UCSD-AML1 (cell line): Measurements from ENCODE around the gene OLIG3.

ENCODE experiments used
- DNase-seq: peaks from one replicate; lab custom pipeline; 2025; ENCODE audit not compliant: unreplicated experiment; lab: John Stamatoyannopoulos, UW

Gene OLIG3

DNA sequence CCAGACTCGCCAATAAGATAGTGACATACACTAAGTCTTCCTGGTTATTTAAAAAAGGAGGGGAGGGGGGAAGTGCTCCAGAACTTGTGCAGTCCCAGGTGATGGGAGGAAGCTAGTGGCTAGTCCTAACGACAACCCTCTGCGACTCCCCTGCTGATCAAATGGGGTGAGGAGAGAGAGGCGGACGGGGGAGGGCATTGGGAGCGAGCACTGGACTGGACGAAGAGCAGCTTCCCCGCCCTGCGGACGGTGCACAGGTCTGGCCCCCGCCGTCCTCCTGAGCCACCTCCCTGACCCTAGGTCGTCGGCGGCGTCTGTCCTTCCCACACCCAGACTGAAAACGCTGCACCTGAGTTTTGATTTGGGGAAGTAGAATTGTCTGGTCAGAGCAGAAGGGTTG lies 2.2 kb upstream of the OLIG3 start:
- no peak for DNase-seq

DNA sequence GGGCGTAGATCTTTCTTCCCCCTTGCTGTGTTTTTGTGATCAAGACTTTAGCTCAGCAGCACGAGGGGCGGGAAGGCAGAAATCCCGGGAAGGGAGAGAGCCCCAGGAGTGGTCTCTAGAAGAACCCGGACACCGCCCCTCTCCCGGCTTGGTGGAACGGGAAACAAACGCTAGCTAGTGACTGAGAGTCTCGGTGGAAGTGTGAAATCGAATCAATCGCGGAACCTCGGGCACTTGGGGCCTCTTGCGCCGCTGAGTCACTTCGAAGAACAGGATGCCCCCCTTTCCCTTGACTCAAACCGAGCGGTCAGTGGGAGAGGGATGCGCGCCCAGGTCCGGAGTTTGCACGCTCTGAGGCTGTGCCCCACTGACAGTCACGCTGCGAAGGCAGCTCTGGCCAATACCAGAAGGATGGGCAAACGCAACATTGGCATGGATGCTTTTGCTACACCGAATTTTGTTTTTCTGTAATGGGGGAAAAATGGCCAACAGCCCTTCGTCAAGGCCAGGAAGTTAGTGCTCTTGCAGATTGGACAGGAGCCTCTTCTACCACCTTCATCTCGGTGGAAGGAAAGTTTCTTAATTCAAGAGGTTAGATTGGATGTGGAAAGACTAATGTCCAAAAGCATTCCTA lies 1.6 kb upstream of the OLIG3 start:
- DNase-seq: no peak

DNA sequence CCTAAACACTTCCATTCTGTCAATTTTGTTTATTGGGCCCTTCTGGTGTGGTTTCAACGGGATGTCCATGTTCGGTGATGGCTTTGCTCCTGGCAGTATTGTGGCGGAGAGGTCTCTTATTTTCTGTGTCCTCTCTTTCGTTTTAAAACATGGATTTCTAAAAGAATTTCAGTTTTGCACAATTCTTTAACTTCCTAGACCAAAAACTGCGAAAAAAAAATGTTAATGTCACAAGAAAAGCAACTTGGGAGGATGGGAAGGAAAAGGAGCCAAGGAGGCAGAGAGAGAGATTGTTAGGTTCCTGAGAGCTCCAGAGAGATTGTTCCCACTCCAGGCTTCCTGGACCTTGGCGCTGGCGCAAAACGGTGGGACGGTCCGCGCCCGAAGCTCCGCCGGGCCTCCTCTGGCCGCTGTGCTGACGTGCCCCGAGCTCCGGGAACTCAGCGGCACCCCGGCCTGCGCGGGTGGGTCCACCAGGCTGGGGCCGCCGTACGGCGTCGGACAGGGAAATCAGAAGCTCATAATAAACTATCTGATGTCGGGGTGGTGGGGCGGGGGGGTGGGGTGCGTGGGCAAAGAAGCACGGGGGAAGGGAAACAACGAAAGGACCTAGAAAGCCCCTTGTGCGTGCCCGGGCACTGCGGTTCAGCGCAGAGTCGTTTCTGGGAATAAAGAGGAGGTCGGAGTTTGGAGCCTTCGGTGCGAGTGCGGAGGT lies 951 bp upstream of the OLIG3 start:
- DNase-seq: no peak

DNA sequence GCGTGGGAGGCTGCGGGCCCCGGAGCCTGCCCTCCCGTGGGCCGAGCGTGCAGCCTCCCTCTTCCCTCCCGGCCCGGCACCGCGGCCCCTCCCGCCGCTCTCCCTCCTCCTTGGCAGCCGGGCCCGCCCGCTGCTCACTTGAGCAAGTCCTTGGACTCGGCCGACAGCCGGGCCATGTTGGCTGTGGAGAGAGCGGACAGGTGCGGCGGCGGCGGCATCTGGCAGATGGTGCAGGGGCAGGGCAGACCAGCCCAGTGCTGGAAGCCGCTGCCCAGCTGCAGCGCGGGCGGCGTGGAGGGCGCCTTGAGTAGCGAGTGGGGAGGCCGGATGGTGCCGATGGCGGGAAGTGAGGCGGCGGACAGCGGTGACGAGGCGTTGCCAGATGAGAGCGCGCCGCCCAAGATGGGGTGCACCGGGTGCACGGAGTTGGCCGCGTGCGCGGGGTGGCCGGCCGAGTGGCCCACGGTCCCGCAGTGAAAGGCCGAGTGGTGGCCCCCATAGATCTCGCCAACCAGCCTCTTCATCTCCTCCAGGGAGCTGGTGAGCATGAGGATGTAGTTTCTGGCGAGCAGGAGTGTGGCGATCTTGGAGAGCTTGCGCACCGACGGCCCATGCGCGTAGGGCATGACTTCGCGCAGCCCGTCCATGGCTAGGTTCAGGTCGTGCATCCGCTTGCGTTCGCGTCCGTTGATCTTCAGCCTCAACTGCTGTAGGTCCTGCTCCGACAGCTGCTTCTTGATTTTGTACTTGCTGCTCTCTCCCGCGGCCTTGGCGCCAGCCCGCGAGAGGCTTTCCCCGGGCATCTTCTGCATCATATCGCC lies 766 bp downstream of the OLIG3 start:
- no peak for DNase-seq

DNA sequence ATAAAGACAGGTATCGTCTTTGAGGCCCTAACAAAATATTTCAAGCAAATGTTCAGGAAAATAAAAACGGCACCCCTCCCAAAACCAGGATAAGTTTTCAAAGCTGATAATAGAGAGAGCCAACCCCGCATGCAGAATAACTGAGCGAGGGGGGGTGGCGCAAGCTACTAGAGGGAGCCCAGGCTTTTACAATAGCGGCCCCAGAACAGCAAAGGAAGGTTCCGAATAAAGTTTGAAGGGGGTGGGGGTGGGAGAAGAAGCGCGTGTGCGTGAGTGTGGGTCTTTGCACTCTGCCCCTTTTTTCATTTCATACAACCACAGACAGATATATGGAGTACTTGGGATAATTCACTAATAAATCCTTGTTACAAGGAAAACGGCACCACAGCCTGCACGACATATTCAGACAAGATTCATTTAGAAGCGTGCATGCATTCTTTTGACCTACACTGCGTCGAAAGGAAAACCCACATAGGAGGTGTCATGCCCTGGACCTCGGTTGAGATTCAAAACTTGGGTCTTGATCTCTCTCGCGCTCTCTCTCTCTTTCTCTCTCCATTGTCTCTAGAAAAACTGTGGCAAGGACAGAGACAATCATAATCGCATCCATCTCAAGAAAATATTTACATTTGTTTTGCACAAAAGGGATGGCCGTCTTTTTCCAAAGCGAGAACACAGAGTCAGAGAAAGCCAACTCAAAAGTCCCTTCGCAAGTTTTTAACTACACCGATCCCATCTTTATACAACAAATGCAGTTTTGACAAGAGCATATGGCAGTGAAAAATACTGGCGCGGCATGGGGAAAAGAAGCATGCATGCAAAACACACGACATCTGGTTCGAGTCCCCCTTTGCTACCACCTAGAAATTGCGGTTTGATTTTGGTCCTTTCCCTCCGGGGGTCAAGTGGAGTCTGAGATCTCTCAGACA lies 1.6 kb downstream of the OLIG3 start:
- DNase-seq: no peak

DNA sequence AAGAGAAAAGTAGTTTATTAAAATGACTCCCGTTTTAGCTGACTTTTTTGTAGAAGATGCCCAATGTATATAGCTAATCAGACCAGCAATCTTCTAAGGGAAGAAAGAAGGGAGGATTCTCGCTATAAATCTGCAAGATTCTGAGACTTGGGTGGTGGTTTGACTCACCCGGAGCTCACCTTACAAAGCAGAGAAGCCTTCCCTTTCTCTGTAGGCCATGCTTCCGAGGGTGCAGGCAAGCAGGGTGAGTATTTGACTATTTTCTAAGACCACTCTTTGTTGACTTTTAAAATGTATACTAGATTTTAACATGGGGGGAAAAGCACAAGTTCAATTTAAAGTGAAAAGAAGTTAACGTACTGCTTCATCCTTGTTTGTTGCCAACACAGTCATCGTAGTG lies 2.7 kb downstream of the OLIG3 start:
- DNase-seq: no peak

DNA sequence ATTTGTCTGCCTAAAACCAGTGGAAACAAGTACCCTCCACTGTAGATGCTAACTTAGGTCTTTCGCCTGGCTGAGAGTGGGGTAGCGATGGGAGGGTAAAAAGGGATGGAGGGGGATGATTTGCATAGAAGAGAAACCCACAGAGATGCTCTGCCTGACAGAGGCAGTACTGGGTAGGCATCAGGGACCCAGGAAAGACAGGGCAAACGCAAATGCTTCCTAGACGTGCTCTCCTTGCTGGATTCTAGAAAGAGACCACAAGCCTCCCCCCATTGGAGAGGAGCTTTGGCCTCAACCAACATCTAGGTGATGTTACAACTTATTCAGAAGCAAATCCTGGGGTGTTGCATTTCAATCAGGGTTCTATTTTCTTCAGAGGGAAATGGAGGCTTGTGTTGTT lies 3.2 kb downstream of the OLIG3 start:
- DNase-seq: no peak

DNA sequence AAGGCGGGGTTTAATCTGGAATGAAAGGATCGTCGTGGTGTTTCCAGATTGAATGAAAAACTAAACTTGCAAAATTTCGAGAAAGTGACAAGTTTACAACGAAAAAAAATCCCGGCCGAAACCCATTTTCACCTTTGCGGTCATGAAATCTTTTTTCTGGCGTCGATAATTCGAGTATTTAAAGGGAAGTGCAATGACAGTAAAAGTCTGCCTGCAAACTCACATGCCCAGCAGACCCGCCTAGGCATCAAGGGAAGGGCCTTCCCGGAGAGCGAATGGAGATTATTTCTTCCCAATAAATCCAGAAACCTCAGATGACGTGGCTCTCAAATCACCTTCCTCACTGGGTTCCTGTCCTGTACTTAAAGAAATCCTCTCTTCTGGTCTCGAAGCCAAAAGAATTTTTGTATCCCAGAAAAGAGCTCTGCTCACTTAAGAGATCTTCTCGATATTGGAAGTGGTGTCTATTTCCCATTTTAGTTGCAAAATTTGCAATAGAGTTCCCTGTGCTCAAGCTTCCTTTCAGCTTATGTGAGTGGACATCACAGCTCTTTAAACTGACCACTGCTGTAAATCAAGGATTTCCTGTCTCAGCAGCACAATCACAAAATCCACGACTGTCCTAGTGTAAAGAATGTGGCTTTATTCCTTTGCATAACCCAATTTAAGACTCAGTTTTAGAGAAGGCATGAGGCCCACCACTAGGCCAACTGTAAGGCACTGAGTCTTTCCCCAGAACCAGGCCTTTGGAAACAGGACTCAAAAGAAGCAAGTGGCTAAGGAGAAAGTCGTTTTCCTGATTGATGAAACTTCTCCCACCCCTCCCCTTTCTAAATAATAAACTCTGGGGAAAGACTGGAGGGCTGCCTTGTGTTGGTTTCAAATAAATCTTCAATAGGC lies 3.9 kb downstream of the OLIG3 start:
- no peak for DNase-seq

DNA sequence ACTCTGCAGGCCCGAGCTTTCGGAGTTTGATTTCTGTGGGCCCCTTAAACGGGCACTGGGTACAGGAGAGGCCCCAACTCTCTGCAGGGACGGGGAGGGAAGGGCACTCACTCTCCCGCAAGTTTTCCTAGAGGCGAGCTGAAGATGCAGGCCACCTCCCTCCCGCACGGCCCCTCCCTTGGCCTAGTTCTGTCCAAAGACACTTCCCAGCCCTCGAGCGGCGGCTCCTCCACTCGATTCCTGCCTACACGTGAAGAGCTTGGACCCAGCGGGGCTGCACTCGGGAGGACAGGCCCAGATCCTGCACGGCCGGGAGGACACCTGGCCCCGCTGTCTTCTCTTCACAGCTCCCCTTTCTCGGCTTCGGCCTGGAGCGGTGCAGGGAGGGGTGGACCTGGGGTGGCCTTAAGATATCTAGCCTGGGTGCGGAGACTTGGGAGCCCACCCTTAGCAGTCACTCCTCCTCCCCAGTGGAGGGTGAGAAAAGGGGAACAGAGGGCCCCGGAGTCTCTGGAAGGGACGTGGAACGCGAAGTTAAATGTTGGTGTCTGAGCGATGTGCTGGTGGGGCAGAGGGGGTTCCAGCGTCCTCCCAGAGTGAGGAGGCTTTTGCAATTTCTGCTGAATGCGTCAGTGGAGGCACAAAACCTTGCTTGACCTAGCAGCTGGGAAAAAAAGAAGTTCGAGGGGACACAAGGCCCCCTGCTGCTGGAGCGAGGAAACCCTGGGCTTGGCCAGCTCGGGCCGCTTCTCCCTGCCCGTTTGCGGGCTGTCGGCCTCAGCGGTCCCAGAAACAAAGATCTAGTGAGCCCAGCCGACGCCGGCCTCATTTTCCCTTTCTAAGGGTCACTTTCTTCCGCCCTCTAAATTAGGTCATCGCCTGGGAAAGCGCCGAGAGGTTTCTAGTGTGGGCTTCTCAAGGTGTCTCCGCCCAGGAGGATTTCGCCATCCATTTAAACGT lies 4.9 kb downstream of the OLIG3 start:
- DNase-seq: no peak

DNA sequence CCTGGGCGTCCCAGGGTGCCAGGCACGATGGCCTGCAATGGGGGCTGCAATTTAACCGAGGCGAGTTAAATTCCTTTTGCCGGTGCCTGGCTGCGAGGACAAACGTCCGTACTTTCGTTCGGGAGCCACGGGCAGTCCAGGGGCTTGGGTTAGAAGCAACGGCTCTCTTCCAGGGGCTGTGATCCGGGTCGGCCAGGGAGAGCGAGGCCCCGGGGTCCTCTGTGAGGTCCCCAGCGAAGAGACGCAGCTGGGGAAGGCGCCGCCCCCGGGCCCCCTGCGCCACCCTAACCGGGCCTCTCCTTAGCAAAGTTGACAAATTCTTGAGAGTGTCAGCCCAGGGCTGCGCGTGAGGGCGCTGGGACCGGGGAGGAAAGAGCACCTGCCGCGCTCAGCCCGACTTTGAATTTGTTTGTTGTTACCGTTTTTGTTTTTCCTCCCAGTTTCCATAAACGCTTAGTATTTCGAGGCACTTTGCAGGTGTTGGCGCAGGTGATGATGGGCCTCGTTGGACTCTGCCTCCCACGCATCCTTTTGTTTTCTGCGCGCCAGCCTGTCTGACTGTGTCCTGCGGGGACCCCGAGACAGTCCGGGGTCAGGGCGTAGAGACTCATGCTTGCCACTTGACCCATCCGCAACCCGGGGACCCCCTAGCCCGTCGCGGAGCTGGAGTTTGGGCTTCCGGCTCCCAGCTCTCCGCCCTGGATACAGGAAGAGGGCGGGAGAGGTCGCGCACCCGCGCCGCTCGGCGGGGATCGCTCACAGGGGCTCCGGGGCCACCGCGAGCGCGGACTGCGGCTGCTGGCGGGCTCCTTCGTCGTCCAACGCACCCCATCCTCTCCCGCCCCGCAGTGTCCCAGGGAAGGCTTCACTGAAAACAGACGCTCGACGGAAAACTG lies 5.8 kb downstream of the OLIG3 start:
- DNase-seq: no peak

DNA sequence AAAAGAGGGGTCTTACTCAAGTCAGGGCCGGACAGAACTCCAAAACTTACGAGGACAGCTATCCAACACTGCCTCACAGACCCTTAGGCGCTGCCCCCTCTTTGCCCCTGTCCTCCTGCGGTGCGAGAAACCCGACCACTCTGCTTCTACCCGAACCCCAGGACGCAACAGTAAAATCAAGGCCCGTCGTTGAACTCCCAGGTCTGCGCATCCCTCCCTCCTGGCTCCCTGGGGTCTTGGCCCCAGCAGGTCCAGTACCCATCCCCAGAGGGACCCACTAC lies 6.4 kb downstream of the OLIG3 start:
- no peak for DNase-seq

DNA sequence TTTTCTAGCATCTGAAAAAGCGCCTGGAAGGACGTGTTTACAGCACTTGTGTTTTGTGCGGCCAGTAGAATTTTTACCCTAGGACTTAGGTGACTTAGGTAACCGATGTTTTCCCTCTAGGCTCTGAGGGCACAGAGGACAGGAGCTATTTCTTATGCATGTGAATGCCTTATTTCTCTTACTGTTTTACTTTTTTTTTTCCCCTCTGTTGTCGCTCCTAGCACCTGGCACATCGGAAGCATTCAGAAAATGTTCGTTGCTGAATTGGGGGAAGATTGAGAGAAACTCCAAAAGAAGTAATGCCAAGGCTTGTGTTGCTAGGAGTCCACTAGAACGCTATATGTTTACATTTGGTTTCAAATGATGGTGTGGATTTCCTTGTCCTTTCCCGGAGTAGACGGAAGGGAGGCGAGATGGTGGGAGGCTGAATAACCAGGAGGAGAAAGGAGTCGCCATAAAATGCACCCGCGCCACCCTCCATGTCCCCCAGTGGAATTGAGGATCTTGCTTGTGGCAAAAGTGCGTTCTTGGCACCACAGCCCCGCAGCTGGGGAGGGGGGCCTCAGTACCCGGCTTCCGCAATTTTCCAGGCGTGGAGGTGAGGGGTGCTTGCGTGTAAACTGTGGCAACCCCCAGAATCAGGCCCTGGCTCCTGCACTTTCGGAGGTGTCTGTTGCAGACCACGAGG lies 6.9 kb downstream of the OLIG3 start:
- DNase-seq: no peak

DNA sequence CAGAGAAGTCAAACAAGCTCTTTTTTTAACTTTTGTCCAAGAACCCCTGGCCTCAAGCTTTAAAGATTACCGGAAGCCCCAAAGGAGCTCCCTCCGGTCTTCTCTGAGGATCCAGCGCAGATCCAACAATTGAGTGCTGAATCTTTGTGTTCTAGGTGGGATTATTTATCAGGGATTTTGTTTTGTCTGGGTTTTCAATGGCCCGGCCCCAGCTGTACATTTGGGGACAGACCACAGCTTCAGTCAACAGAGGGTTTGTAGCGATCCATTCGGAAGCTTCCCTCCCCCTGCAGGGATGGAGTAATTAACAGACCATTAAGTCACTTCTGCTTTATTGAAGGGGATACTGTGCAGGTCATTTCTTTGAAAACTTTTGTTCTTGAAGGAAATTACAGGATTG lies 7.8 kb downstream of the OLIG3 start:
- no peak for DNase-seq

DNA sequence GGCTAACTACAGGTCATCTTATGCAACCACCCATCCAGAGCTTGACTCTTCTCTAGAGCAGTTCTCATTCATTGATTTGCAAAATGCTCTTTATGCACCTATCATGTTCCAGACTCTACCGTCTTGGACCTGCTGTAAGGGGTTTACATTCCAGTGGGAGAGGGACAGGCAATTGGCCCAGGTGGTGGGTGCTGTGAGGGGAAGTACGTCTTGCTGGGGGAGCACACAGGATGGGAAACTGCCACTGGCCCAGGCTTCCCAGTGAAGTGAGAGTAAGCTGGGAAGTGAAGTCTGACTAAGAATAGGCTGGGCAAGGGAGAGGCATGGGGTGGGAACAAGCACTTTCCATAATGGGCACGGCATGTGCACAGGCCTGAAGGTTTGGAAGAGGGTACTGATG lies 13.8 kb downstream of the OLIG3 start:
- DNase-seq: no peak

DNA sequence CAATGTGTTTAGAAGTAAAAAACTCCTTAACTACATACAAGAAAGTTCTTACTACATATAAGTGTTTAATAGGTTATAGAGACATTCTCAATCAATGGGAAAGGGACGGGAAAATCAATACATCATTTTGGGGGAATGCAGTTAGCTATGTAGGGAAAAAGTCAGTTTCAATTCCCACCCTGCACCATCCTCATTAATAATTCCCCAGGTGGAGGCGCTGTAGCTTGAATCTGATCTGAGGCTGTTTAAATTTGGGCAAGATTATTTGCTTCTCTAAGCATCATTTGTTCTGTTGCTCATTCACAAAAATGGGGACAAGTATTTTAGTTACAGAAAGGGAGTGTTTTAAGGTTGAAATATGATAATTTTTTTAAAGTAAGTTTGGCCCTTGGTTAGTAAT lies 19.1 kb downstream of the OLIG3 start:
- no peak for DNase-seq

DNA sequence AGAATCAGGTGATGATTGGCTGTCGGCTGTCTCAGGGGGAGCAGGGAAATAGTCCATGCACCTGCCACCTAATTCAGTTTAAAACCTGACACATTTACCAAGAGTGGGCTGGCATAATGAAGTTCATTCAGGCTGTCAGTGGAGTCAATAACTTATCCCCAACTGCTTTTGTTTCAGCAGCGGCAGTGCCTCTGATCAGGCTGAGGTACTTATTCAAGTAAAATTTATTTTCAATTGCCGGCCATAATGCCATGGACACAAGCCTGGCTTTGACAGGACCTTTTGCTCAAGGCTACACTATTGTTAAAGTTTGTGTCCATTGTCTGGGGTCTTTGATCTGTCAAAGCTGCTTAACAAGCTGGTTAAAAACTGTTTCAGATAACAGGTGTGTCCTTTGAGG lies 20.6 kb downstream of the OLIG3 start:
- DNase-seq: no peak

DNA sequence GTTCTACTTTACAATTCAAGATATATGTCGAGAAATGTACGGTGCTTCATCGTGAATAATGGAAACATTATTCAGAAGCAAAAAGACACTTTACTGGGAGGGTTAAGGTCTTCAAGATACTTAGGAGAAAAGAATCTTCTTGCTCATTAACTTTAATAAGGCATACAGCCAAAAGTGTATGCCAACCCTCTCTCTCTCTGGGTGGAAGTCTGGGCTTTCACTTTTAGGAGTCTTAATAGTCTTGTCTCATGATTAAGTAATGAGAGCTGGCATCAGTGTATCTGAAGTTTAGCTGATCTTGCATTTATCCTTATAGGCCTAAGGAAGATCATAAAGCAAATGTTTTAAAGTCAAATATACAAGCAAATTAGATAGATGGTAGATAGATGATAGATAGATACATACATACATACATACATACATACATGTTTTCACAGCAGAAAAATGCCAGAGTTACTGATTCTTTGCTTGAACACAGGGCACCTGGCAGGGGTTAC lies 21.5 kb downstream of the OLIG3 start:
- no peak for DNase-seq
